ENCODE data around the gene NGEF.

GRCh38 chr2:233032551-233033320 is 19.7 kb upstream of the NGEF start, which contains the start of gene NEU2:
- TF ChIP-seq CTCF (IDR thresholded peaks at IDR 0.05) = no peak
- TF ChIP-seq POLR2AphosphoS5 (IDR thresholded peaks at IDR 0.05) = no peak
- no peak for TF ChIP-seq POLR2A (IDR thresholded peaks at IDR 0.05)
